GM23338 (cell line): ENCODE measurements around the gene TNFSF10. TPM values are rescaled to one million over a fixed set of nuclear protein-coding genes. Genes with fewer than 3 reads are reported as not detected.
A peak's percentile ranks its signal among the peaks of the same experiment; 100 is the strongest.

Source experiments
- ATAC-seq: fragments of 200-7000 bp; cut with Tn5 transposase; 3 replicates; pipeline ENCODE4 v1.9.1; 2020
- DNase-seq: peaks from one replicate; pipeline ENCODE4 v3.0.0-alpha.2; 2015; ENCODE audit warnings: low spot score
- H2AFZ ChIP-seq: fragments of 200-600 bp; sonication (generic); 2 replicates; pipeline ENCODE4 v1.8.0; 2016; ENCODE audit warnings: antibody characterized with exemption, mild to moderate bottlenecking, moderate library complexity
- H3F3A ChIP-seq: fragments of 200-600 bp; sonication (generic); replicated peaks from 2 replicates; pipeline ENCODE4 v1.8.0; 2017; ENCODE audit warnings: antibody characterized with exemption, mixed run types, low read depth
- H3K27ac ChIP-seq: fragments of 200-600 bp; sonication (generic); 2 replicates; pipeline ENCODE4 v1.6.1; 2016; ENCODE audit warnings: low read depth
- H3K27me3 ChIP-seq: fragments of 200-600 bp; sonication (generic); 2 replicates; pipeline ENCODE4 v1.8.0; 2016; ENCODE audit warnings: mild to moderate bottlenecking, mixed run types, moderate library complexity; ENCODE audit not compliant: insufficient read depth
- H3K36me3 ChIP-seq: fragments of 200-600 bp; sonication (generic); 2 replicates; pipeline ENCODE4 v1.8.0; 2016; ENCODE audit warnings: mild to moderate bottlenecking; ENCODE audit not compliant: insufficient read depth
- H3K4me1 ChIP-seq: fragments of 200-600 bp; sonication (generic); 2 replicates; pipeline ENCODE4 v1.8.0; 2016; ENCODE audit warnings: mild to moderate bottlenecking, moderate library complexity; ENCODE audit not compliant: insufficient read depth
- H3K4me2 ChIP-seq: fragments of 200-600 bp; sonication (generic); 2 replicates; pipeline ENCODE4 v1.7.1; 2017; ENCODE audit warnings: mixed run types
- H3K4me3 ChIP-seq: fragments of 200-600 bp; sonication (generic); 2 replicates; pipeline ENCODE4 v1.6.1; 2016; ENCODE audit warnings: mixed run types
- H3K79me2 ChIP-seq: fragments of 200-600 bp; sonication (generic); replicated peaks from 2 replicates; pipeline ENCODE4 v1.8.0; 2017; ENCODE audit warnings: mild to moderate bottlenecking; ENCODE audit not compliant: insufficient read depth
- H3K9me2 ChIP-seq: fragments of 200-600 bp; sonication (generic); 2 replicates; pipeline ENCODE4 v1.8.0; 2017; ENCODE audit not compliant: insufficient read depth
- H4K20me1 ChIP-seq: fragments of 200-600 bp; sonication (generic); replicated peaks from 2 replicates; pipeline ENCODE4 v1.8.0; 2017; ENCODE audit warnings: mild to moderate bottlenecking; ENCODE audit not compliant: insufficient read depth
- H3K27ac Mint-ChIP-seq: 2 replicates; pipeline ENCODE4 v1.8.0; 2020; ENCODE audit warnings: inconsistent platforms, mild to moderate bottlenecking, moderate library complexity, mixed read lengths
- H3K27me3 Mint-ChIP-seq: 3 replicates; pipeline ENCODE4 v1.8.0; 2022; ENCODE audit warnings: low read depth, mild to moderate bottlenecking, moderate library complexity, mixed read lengths, inconsistent platforms; ENCODE audit not compliant: insufficient read depth, poor library complexity
- H3K36me3 Mint-ChIP-seq: 3 replicates; pipeline ENCODE4 v1.8.0; 2021; ENCODE audit warnings: low read depth, mild to moderate bottlenecking, inconsistent platforms, moderate library complexity, mixed read lengths
- H3K4me1 Mint-ChIP-seq: 3 replicates; pipeline ENCODE4 v1.8.0; 2020; ENCODE audit warnings: mild to moderate bottlenecking, inconsistent platforms, mixed read lengths
- H3K4me3 Mint-ChIP-seq: 3 replicates; pipeline ENCODE4 v1.8.0; 2021; ENCODE audit warnings: moderate library complexity, mild to moderate bottlenecking, inconsistent platforms, mixed read lengths
- H3K9me3 Mint-ChIP-seq: 3 replicates; pipeline ENCODE4 v1.8.0; 2020; ENCODE audit warnings: moderate library complexity, mild to moderate bottlenecking, inconsistent platforms, mixed read lengths
- CREB1 ChIP-seq: fragments of 250-450 bp; sonication (Bioruptor Pico); IDR thresholded peaks from 2 replicates; pipeline ENCODE4 v1.5.0; 2020; ENCODE audit warnings: low read depth, mild to moderate bottlenecking, moderate library complexity
- CTCF ChIP-seq, 2 experiments: fragments of 200-600 bp in 1 of 2; sonication (generic) in 1 of 2; conservative IDR thresholded peaks; 2 replicates each; pipeline versions ENCODE4 v1.5.1 to v1.6.1; 2016 to 2017; ENCODE audit warnings: antibody characterized with exemption in 2 of 2, low read depth in 2 of 2, mild to moderate bottlenecking in 2 of 2, moderate library complexity in 1 of 2
- EZH2 ChIP-seq: fragments of 200-600 bp; sonication (generic); IDR thresholded peaks from one replicate; pipeline ENCODE4 v1.8.0; 2017; ENCODE audit warnings: antibody characterized with exemption, mild to moderate bottlenecking, low read depth; ENCODE audit not compliant: unreplicated experiment
- EZH2phosphoT487 ChIP-seq: fragments of 200-600 bp; sonication (generic); IDR thresholded peaks from one replicate; pipeline ENCODE4 v1.8.1; 2018; ENCODE audit warnings: antibody characterized with exemption; ENCODE audit not compliant: unreplicated experiment
- JUNB ChIP-seq: IDR thresholded peaks from one replicate; pipeline ENCODE4 v1.6.1; 2016; ENCODE audit warnings: antibody characterized with exemption; ENCODE audit not compliant: unreplicated experiment
- NANOG ChIP-seq: IDR thresholded peaks from 2 replicates; pipeline ENCODE4 v1.6.1; 2016; ENCODE audit warnings: antibody characterized with exemption, borderline replicate concordance
- POLR2AphosphoS5 ChIP-seq: IDR thresholded peaks from 2 replicates; pipeline ENCODE4 v1.6.1; 2016; ENCODE audit warnings: antibody characterized with exemption, low read depth
- STAT1 ChIP-seq: IDR thresholded peaks from one replicate; pipeline ENCODE4 v1.6.1; 2016; ENCODE audit warnings: antibody characterized with exemption; ENCODE audit not compliant: unreplicated experiment
- ZNF114 ChIP-seq: fragments of 250-450 bp; sonication (Bioruptor Pico); IDR thresholded peaks from 2 replicates; pipeline ENCODE4 v1.5.0; 2020; ENCODE audit warnings: mild to moderate bottlenecking, moderate library complexity
- ZNF331 ChIP-seq: fragments of 250-450 bp; sonication (Bioruptor Pico); IDR thresholded peaks from 2 replicates; pipeline ENCODE4 v1.5.0; 2020; ENCODE audit warnings: low read depth, mild to moderate bottlenecking, moderate library complexity
- polyA plus RNA-seq: library from polyadenylated mRNA; unstranded; fragments of >200 nt; fragmentation: Nextera tagmentation; extraction: Ambion mirVana; gene quantifications from 2 replicates; pipeline ENCODE4 v1.2.1, GENCODE V29; 2016
- total RNA-seq: library from RNA; depleted of rRNA; stranded (reverse); fragments of >200 nt; shearing (Covaris generic); gene quantifications from 2 replicates; pipeline ENCODE4 v1.2.3, GENCODE V29; 2014
- TF ChIP-seq, protein P1 (sequence below): IDR thresholded peaks from one replicate; pipeline ENCODE4 v1.6.1; 2018; ENCODE audit warnings: antibody characterized with exemption; ENCODE audit not compliant: unreplicated experiment

TNFSF10 gene
- total and polyA plus RNA-seq, 2 experiments from 2014 or later, result 0.27 TPM; not detected in 1

GRCh38 chr3:172513488-172513887 lies 9.7 kb downstream of the TNFSF10 start:
- DNase-seq (no peak), ATAC-seq (no peak)
- Histone ChIP-seq H3K9me2 (no peaks in the 10 kb centered on the region), H3K36me3 (no peaks in the 10 kb centered on the region), H4K20me1 (no peaks in the 10 kb centered on the region), H3K4me3 (no peak overlapping the region), H3K79me2 (no peaks in the 10 kb centered on the region), H2AFZ (0 out of 2 replicates have a peak overlapping the region, but pooled peaks have one; percentile 56), H3K27ac (no peak overlapping the region), H3F3A (no peaks in the 10 kb centered on the region), H3K4me1 (no peaks in the 10 kb centered on the region), H3K4me2 (no peak overlapping the region), H3K27me3 (no peaks in the 10 kb centered on the region)
- no peak for TF ChIP-seq NANOG
- Mint-ChIP-seq H3K36me3 (no peaks in the 10 kb centered on the region), H3K27ac (no peak overlapping the region), H3K4me1 (peaks cover 5% of the 10 kb centered on the region), H3K4me3 (no peak overlapping the region), H3K9me3 (no peaks in the 10 kb centered on the region), H3K27me3 (peaks cover 8% of the 10 kb centered on the region)

GRCh38 chr3:172511783-172512762 lies 11.2 kb downstream of the TNFSF10 start:
- H3K27ac Mint-ChIP-seq, result no peak overlapping the region
- H3K36me3 ChIP-seq, result no peaks in the 10 kb centered on the region
- peaks cover 8% of the 10 kb centered on the region for H3K27me3 Mint-ChIP-seq
- no peaks in the 10 kb centered on the region for H3K4me1 ChIP-seq
- no peak overlapping the region for H3K4me2 ChIP-seq
- H4K20me1 ChIP-seq, result no peaks in the 10 kb centered on the region
- H3K27me3 ChIP-seq, result no peaks in the 10 kb centered on the region
- no peaks in the 10 kb centered on the region for H3K9me2 ChIP-seq
- no peak for ATAC-seq
- no peaks in the 10 kb centered on the region for H3F3A ChIP-seq
- no peak overlapping the region for H3K4me3 Mint-ChIP-seq
- H3K4me1 Mint-ChIP-seq, result peaks cover 5% of the 10 kb centered on the region
- H3K27ac ChIP-seq, result no peak overlapping the region
- peak overlapping the region; percentile 91; the same call in 1 of the 2 replicates for H2AFZ ChIP-seq
- H3K36me3 Mint-ChIP-seq, result no peaks in the 10 kb centered on the region
- no peak overlapping the region for H3K4me3 ChIP-seq
- H3K79me2 ChIP-seq, result no peaks in the 10 kb centered on the region
- no peaks in the 10 kb centered on the region for H3K9me3 Mint-ChIP-seq
- DNase-seq, result no peak
- TF ChIP-seq ZNF331 (CRISPR knock-in tag) (no peak), NANOG (no peak), CTCF (conservative IDR thresholded peaks at IDR 0.05; ENCODE audit: low read depth in 2 of 2) (no peak), CREB1 (no peak), EZH2 (no peak), ZNF114 (CRISPR knock-in tag) (no peak), JUNB (no peak), EZH2phosphoT487 (no peak), STAT1 (no peak), POLR2AphosphoS5 (no peak)
- TF ChIP-seq, protein P1, sequence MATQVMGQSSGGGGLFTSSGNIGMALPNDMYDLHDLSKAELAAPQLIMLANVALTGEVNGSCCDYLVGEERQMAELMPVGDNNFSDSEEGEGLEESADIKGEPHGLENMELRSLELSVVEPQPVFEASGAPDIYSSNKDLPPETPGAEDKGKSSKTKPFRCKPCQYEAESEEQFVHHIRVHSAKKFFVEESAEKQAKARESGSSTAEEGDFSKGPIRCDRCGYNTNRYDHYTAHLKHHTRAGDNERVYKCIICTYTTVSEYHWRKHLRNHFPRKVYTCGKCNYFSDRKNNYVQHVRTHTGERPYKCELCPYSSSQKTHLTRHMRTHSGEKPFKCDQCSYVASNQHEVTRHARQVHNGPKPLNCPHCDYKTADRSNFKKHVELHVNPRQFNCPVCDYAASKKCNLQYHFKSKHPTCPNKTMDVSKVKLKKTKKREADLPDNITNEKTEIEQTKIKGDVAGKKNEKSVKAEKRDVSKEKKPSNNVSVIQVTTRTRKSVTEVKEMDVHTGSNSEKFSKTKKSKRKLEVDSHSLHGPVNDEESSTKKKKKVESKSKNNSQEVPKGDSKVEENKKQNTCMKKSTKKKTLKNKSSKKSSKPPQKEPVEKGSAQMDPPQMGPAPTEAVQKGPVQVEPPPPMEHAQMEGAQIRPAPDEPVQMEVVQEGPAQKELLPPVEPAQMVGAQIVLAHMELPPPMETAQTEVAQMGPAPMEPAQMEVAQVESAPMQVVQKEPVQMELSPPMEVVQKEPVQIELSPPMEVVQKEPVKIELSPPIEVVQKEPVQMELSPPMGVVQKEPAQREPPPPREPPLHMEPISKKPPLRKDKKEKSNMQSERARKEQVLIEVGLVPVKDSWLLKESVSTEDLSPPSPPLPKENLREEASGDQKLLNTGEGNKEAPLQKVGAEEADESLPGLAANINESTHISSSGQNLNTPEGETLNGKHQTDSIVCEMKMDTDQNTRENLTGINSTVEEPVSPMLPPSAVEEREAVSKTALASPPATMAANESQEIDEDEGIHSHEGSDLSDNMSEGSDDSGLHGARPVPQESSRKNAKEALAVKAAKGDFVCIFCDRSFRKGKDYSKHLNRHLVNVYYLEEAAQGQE, result no peak
